Stimulated activated CD8-positive, alpha-beta memory T cell treated with anti-CD3 and anti-CD28 coated beads, Interleukin-4, amount 100 ng/mL, for 4 hours (primary cell): ENCODE results near the gene PHAX.
A peak's percentile ranks its signal among the peaks of the same experiment; 100 is the strongest.
"Not testable (repeated sequence)": the region's sequence is repeated elsewhere in the genome, so short reads cannot be mapped to it uniquely, and the experiment has no call there.

Experiments
- DNase-seq, 2 donors: peaks; one replicate each; pipeline ENCODE4 v3.0.0-alpha.2; 2020; ENCODE audit warnings: low read depth in 2 of 2, low spot score in 1 of 2

The PHAX gene

GRCh38 chr5:126600631-126601511, at the start of gene PHAX:
TSS of gene PHAX (plus strand) at chr5:126600947. CDS start at chr5:126600963, 16 bp downstream.
- DNase-seq, result peak; percentile 29 to 48

GRCh38 chr5:126552614-126553013, 48.1 kb upstream of the PHAX start:
- no peak for DNase-seq

GRCh38 chr5:126555101-126555500, 45.6 kb upstream of the PHAX start:
- not testable (repeated sequence) for DNase-seq

- no peak for DNase-seq
These were observed 38.8 kb upstream of the PHAX start for GRCh38 chr5:126561908-126562307.

- no peak for DNase-seq
These were observed 37.9 kb upstream of the PHAX start for GRCh38 chr5:126562823-126563222.

- no peak for DNase-seq
These were observed 32.5 kb upstream of the PHAX start for GRCh38 chr5:126568206-126568755.

GRCh38 chr5:126575644-126576043, 25.1 kb upstream of the PHAX start:
- DNase-seq, result no peak

GRCh38 chr5:126576974-126577373, 23.8 kb upstream of the PHAX start:
- no peak for DNase-seq

GRCh38 chr5:126577415-126577814, 23.3 kb upstream of the PHAX start:
- no peak for DNase-seq

GRCh38 chr5:126579716-126580115, 21.0 kb upstream of the PHAX start:
- no peak for DNase-seq

GRCh38 chr5:126583761-126584160, 17.0 kb upstream of the PHAX start:
- DNase-seq, result no peak

- no peak for DNase-seq
These were observed 13.0 kb upstream of the PHAX start for GRCh38 chr5:126587551-126588390.

- DNase-seq, result no peak
These were observed 11.0 kb upstream of the PHAX start for GRCh38 chr5:126589536-126590297.

- DNase-seq, result no peak
These were observed 9.2 kb upstream of the PHAX start for GRCh38 chr5:126591549-126591948.

GRCh38 chr5:126594748-126595485, 5.8 kb upstream of the PHAX start, which contains the start of gene ALDH7A1:
TSS of gene ALDH7A1 (minus strand) at chr5:126595219. CDS start at chr5:126595198, 21 bp downstream.
- no peak for DNase-seq

GRCh38 chr5:126595486-126596083, 5.2 kb upstream of the PHAX start:
- no peak for DNase-seq

GRCh38 chr5:126597156-126597555, 3.6 kb upstream of the PHAX start:
- no peak for DNase-seq

GRCh38 chr5:126599499-126599898, 1.2 kb upstream of the PHAX start:
- DNase-seq, result no peak

- not testable (repeated sequence) for DNase-seq
These were observed 646 bp upstream of the PHAX start for GRCh38 chr5:126599971-126600630.
